Astrocyte of the spinal cord (primary cell): ENCODE data around the gene RBM19.
A peak's percentile ranks its signal among the peaks of the same experiment; 100 is the strongest.

Experiments used
- DNase-seq: peaks from one replicate; pipeline ENCODE4 v3.0.0; 2011; ENCODE audit warnings: low read depth, low spot score
- H3K4me3 ChIP-seq: 2 replicates; pipeline ENCODE4 v1.5.1; 2011; ENCODE audit warnings: low read depth, mild to moderate bottlenecking, low read length, moderate library complexity
- CTCF ChIP-seq: IDR thresholded peaks from 2 replicates; pipeline ENCODE4 v1.5.1; 2012; ENCODE audit warnings: low read depth, mild to moderate bottlenecking, low read length, inconsistent platforms
- in situ Hi-C: cut with HindIII; loops from 2 replicates; pipeline ENCODE4 v1.10.0; 2017; ENCODE audit warnings: low sequenced_read_pairs

The RBM19 gene

GRCh38 chr12:113957627-113958026, 8.5 kb downstream of the RBM19 start:
- H3K4me3 ChIP-seq: no peak overlapping the region
- in situ Hi-C loops: no loop called here
- no peak for DNase-seq
- no peak for TF ChIP-seq CTCF

- in situ Hi-C loops: no loop called here
- DNase-seq: no peak
Measured at GRCh38 chr12:113955109-113955970, 10.8 kb downstream of the RBM19 start.

GRCh38 chr12:113954547-113954946, 11.6 kb downstream of the RBM19 start:
- no peak for TF ChIP-seq CTCF
- no peak for DNase-seq
- in situ Hi-C loops: no loop called here
- H3K4me3 ChIP-seq: no peak overlapping the region

More at GRCh38 chr12:113955109-113955970, 10.8 kb downstream of the RBM19 start:
- peak; percentile 65 for TF ChIP-seq CTCF
- H3K4me3 ChIP-seq: no peak overlapping the region

GRCh38 chr12:113950873-113951272, 15.3 kb downstream of the RBM19 start:
- in situ Hi-C loops: no loop called here
- no peak for DNase-seq
- no peak overlapping the region for H3K4me3 ChIP-seq
- no peak for TF ChIP-seq CTCF

GRCh38 chr12:113949321-113950305, 16.5 kb downstream of the RBM19 start:
- in situ Hi-C loops: no loop called here
- no peak for TF ChIP-seq CTCF
- no peak overlapping the region for H3K4me3 ChIP-seq
- no peak for DNase-seq

- in situ Hi-C loops: no loop called here
- TF ChIP-seq CTCF: no peak
- DNase-seq: no peak
- no peak overlapping the region for H3K4me3 ChIP-seq
Measured at GRCh38 chr12:113948151-113948914, 17.8 kb downstream of the RBM19 start.
